ENCODE results near the gene ZFAND3. TPM values are rescaled to one million over a fixed set of nuclear protein-coding genes. Genes with fewer than 3 reads are reported as not detected.

ZFAND3 gene
- total RNA-seq, 1 experiment from 2014 or later: 47.2 TPM

DNA sequence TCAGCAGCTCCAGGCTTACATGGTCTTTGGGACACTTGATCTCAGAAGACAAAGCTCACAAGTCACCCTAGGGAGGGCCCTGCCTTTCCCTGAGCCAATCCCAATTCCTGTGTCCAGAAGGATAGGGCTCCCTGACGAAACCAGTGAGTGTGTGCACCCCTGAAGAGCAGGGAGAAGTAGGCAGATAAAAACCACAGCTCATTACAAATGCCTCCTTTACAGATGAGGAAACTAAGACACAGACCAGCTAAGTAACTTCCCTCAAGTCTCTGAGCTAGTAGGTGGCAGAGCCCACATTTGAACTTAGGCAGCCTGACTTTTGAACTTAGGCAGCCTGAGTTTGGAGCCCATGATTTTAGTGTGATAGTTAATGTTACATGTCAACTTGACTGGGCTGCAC lies 6.7 kb upstream of the ZFAND3 start:
- TF ChIP-seq ZFX (IDR thresholded peaks at IDR 0.05): no peak
- TF ChIP-seq ELF1 (IDR thresholded peaks at IDR 0.05; ENCODE audit: borderline replicate concordance, low read depth): no peak
- TF ChIP-seq JUND (IDR thresholded peaks at IDR 0.05): no peak
- TF ChIP-seq SIN3A (IDR thresholded peaks at IDR 0.05; ENCODE audit: low read depth): no peak
- TF ChIP-seq, protein P1, sequence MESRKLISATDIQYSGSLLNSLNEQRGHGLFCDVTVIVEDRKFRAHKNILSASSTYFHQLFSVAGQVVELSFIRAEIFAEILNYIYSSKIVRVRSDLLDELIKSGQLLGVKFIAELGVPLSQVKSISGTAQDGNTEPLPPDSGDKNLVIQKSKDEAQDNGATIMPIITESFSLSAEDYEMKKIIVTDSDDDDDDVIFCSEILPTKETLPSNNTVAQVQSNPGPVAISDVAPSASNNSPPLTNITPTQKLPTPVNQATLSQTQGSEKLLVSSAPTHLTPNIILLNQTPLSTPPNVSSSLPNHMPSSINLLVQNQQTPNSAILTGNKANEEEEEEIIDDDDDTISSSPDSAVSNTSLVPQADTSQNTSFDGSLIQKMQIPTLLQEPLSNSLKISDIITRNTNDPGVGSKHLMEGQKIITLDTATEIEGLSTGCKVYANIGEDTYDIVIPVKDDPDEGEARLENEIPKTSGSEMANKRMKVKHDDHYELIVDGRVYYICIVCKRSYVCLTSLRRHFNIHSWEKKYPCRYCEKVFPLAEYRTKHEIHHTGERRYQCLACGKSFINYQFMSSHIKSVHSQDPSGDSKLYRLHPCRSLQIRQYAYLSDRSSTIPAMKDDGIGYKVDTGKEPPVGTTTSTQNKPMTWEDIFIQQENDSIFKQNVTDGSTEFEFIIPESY (IDR thresholded peaks at IDR 0.05; ENCODE audit: extremely low read depth, insufficient replicate concordance, low read length): no peak
- no peak for TF ChIP-seq EZH2phosphoT487 (IDR thresholded peaks at IDR 0.05; ENCODE audit: borderline replicate concordance)
- no peak for TF ChIP-seq TCF7L2 (IDR thresholded peaks at IDR 0.05; ENCODE audit: borderline replicate concordance, extremely low read depth, insufficient read depth, insufficient read length)
- Histone ChIP-seq H3K36me3 (ENCODE audit: control insufficient read depth in 1 of 2, insufficient read depth in 2 of 2, low read length in 2 of 2) (no peaks in the 10 kb centered on the region), H3K9ac (ENCODE audit: low read length) (no peak overlapping the region), H3K9me3 (ENCODE audit: control insufficient read depth in 1 of 2, insufficient read depth in 1 of 2, low read depth in 1 of 2, low read length in 2 of 2) (no peaks in the 10 kb centered on the region), H3K4me1 (ENCODE audit: control insufficient read depth in 1 of 2, insufficient read depth in 2 of 2, low read length in 2 of 2) (peaks cover under 1 to 2% of the 10 kb centered on the region in 2 experiments; a peak in 3 of 4 replicates), H2AFZ (ENCODE audit: low read depth, low read length, poor library complexity, severe bottlenecking) (no peak overlapping the region), H3K27me3 (ENCODE audit: insufficient read depth, low read length) (peaks cover 4% of the 10 kb centered on the region; the same call in 1 of the 2 replicates), H4K20me1 (ENCODE audit: insufficient read depth) (no peaks in the 10 kb centered on the region), H3K4me2 (ENCODE audit: low read length) (no peak overlapping the region), H3K9me2 (ENCODE audit: insufficient read depth) (no peaks in the 10 kb centered on the region), H3K4me3 (replicated peaks in 1 of 2; ENCODE audit: low read depth in 1 of 2, low read length in 2 of 2) (no peak overlapping the region), H3K27ac (ENCODE audit: low read depth, low read length) (no peak overlapping the region), H3K79me2 (ENCODE audit: insufficient read depth, low read length) (no peaks in the 10 kb centered on the region)
- ChIA-PET CTCF (interaction anchor here (1.5 kb wide), 1 partner anchor 22 kb away, joined by 3 read pairs; no protein-coding TSS in a partner anchor), RAD21 (ENCODE audit: low non-redundant PET in 1 of 2, low total read pairs in 2 of 2, uncharacterized antibody in 2 of 2, unreplicated experiment in 2 of 2) (no interaction called here), POLR2A (no interaction called here)
- BruUV-seq (replicated peaks): no TSS peak
- ATAC-seq (no peak), DNase-seq (ENCODE audit: low read depth, low spot score) (no peak)
- intact Hi-C loops (cut with micrococcal nuclease): no loop called here

DNA sequence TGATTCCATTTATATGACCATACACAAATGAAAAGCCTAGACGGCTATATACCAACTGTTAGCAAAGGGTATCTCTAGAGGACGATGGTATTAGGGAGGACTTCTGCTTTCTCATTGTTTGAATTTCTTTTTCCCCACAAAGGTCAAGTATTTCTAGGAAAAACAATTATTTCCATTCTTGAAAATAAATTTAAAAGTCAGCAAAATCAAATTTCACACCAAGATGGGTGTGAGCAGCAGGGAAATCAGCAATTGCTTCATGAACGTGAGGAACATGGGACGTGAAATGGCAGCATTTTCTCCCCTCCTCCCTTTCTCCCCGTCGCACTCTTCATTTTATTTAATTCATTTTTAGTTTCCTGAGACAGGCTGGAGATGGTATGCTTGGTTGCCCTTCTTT lies 5.2 kb upstream of the ZFAND3 start:
- intact Hi-C loops (cut with micrococcal nuclease): no loop called here
- RAD21 ChIA-PET (ENCODE audit: low non-redundant PET in 1 of 2, low total read pairs in 2 of 2, uncharacterized antibody in 2 of 2, unreplicated experiment in 2 of 2): no interaction called here
- Histone ChIP-seq H3K27me3 (ENCODE audit: insufficient read depth, low read length) (no peaks in the 10 kb centered on the region), H3K4me3 (replicated peaks in 1 of 2; ENCODE audit: low read depth in 1 of 2, low read length in 2 of 2) (no peak overlapping the region), H3K36me3 (ENCODE audit: control insufficient read depth in 1 of 2, insufficient read depth in 2 of 2, low read length in 2 of 2) (no peaks in the 10 kb centered on the region), H3K9me2 (ENCODE audit: insufficient read depth) (no peaks in the 10 kb centered on the region), H3K4me1 (ENCODE audit: control insufficient read depth in 1 of 2, insufficient read depth in 2 of 2, low read length in 2 of 2) (peaks cover 2 to 7% of the 10 kb centered on the region in 2 experiments; a peak in 3 of 4 replicates), H2AFZ (ENCODE audit: low read depth, low read length, poor library complexity, severe bottlenecking) (no peak overlapping the region), H3K4me2 (ENCODE audit: low read length) (no peak overlapping the region), H3K9me3 (ENCODE audit: control insufficient read depth in 1 of 2, insufficient read depth in 1 of 2, low read depth in 1 of 2, low read length in 2 of 2) (no peaks in the 10 kb centered on the region), H4K20me1 (ENCODE audit: insufficient read depth) (no peaks in the 10 kb centered on the region), H3K79me2 (ENCODE audit: insufficient read depth, low read length) (no peaks in the 10 kb centered on the region), H3K9ac (ENCODE audit: low read length) (no peak overlapping the region), H3K27ac (ENCODE audit: low read depth, low read length) (no peak overlapping the region)
- ATAC-seq (no peak), DNase-seq (ENCODE audit: low read depth, low spot score) (no peak)
- no TSS peak for BruUV-seq (replicated peaks)
- CTCF ChIA-PET: no interaction called here
- POLR2A ChIA-PET: no interaction called here
- no peak for TF ChIP-seq ELF1 (IDR thresholded peaks at IDR 0.05; ENCODE audit: borderline replicate concordance, low read depth)
- no peak for TF ChIP-seq EZH2phosphoT487 (IDR thresholded peaks at IDR 0.05; ENCODE audit: borderline replicate concordance)
- TF ChIP-seq SP1 (IDR thresholded peaks at IDR 0.05; ENCODE audit: low read depth): no peak
- TF ChIP-seq RAD21 (IDR thresholded peaks at IDR 0.05; ENCODE audit: low read depth): no peak
- TF ChIP-seq CEBPB (IDR thresholded peaks at IDR 0.05; ENCODE audit: low read depth): no peak
- no peak for TF ChIP-seq JUND (IDR thresholded peaks at IDR 0.05)
- TF ChIP-seq SIN3A (IDR thresholded peaks at IDR 0.05; ENCODE audit: low read depth): no peak
- no peak for TF ChIP-seq TCF7L2 (IDR thresholded peaks at IDR 0.05; ENCODE audit: borderline replicate concordance, extremely low read depth, insufficient read depth, insufficient read length)
- TF ChIP-seq POLR2AphosphoS5 (IDR thresholded peaks at IDR 0.05; ENCODE audit: low read depth, low read length): no peak
- TF ChIP-seq FOSL1 (IDR thresholded peaks at IDR 0.05; ENCODE audit: low read depth): no peak
- TF ChIP-seq, protein P2, sequence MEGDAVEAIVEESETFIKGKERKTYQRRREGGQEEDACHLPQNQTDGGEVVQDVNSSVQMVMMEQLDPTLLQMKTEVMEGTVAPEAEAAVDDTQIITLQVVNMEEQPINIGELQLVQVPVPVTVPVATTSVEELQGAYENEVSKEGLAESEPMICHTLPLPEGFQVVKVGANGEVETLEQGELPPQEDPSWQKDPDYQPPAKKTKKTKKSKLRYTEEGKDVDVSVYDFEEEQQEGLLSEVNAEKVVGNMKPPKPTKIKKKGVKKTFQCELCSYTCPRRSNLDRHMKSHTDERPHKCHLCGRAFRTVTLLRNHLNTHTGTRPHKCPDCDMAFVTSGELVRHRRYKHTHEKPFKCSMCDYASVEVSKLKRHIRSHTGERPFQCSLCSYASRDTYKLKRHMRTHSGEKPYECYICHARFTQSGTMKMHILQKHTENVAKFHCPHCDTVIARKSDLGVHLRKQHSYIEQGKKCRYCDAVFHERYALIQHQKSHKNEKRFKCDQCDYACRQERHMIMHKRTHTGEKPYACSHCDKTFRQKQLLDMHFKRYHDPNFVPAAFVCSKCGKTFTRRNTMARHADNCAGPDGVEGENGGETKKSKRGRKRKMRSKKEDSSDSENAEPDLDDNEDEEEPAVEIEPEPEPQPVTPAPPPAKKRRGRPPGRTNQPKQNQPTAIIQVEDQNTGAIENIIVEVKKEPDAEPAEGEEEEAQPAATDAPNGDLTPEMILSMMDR (IDR thresholded peaks at IDR 0.05 in 2 of 3, conservative IDR thresholded peaks at IDR 0.05 in 1 of 3; ENCODE audit: borderline replicate concordance in 1 of 3, insufficient read depth in 1 of 3, low read depth in 2 of 3, low read length in 2 of 3): no peak
- TF ChIP-seq SRF (IDR thresholded peaks at IDR 0.05; ENCODE audit: low read depth): no peak
- no peak for TF ChIP-seq CBX3 (IDR thresholded peaks at IDR 0.05; ENCODE audit: low read depth)
- TF ChIP-seq, protein P3, sequence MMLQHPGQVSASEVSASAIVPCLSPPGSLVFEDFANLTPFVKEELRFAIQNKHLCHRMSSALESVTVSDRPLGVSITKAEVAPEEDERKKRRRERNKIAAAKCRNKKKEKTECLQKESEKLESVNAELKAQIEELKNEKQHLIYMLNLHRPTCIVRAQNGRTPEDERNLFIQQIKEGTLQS (IDR thresholded peaks at IDR 0.05): no peak
- TF ChIP-seq ZNF274 (IDR thresholded peaks at IDR 0.05; ENCODE audit: low read depth, low read length): no peak
- TF ChIP-seq YY1 (IDR thresholded peaks at IDR 0.05; ENCODE audit: extremely low read depth, insufficient replicate concordance, low read depth, low read length): no peak
